DND-41 (cell line): ENCODE measurements around the gene CELA2A.
"Not testable (repeated sequence)": the region's sequence is repeated elsewhere in the genome, so short reads cannot be mapped to it uniquely, and the experiment has no call there.

Experiments
- ATAC-seq: fragments of 200-7000 bp; cut with Tn5 transposase; 3 replicates; pipeline ENCODE4 v1.9.1; 2021; ENCODE audit warnings: low read depth; ENCODE audit not compliant: insufficient read depth
- DNase-seq: peaks from one replicate; pipeline ENCODE4 v3.0.0-alpha.2; 2020
- H2AFZ ChIP-seq: 2 replicates; pipeline ENCODE4 v1.6.0; 2012; ENCODE audit warnings: low read depth, low read length
- H3K27ac ChIP-seq: 2 replicates; pipeline ENCODE4 v1.5.1; 2012; ENCODE audit warnings: low read length, inconsistent platforms
- H3K27me3 ChIP-seq: fragments of 200-600 bp; sonication (generic); 2 replicates; pipeline ENCODE4 v1.6.0; 2012; ENCODE audit warnings: low read length, mild to moderate bottlenecking, inconsistent platforms; ENCODE audit not compliant: insufficient read depth, poor library complexity
- H3K36me3 ChIP-seq: 2 replicates; pipeline ENCODE4 v1.5.1; 2012; ENCODE audit warnings: low read length, inconsistent platforms; ENCODE audit not compliant: insufficient read depth
- H3K4me1 ChIP-seq: 2 replicates; pipeline ENCODE4 v1.5.1; 2012; ENCODE audit warnings: mild to moderate bottlenecking, low read length; ENCODE audit not compliant: insufficient read depth
- H3K4me2 ChIP-seq: 2 replicates; pipeline ENCODE4 v1.6.0; 2012; ENCODE audit warnings: mild to moderate bottlenecking, moderate library complexity, low read length, inconsistent platforms; ENCODE audit not compliant: insufficient read depth
- H3K4me3 ChIP-seq, 2 experiments: fragments of 200-600 bp in 1 of 2; shearing (Covaris generic) in 1 of 2; 2 replicates each; pipeline ENCODE4 v1.5.1; 2012 to 2016; ENCODE audit warnings: inconsistent platforms in 2 of 2, low read length in 2 of 2, mild to moderate bottlenecking in 2 of 2, low read depth in 1 of 2, moderate library complexity in 1 of 2
- H3K79me2 ChIP-seq: 2 replicates; pipeline ENCODE4 v1.6.0; 2012; ENCODE audit warnings: low read length, inconsistent platforms; ENCODE audit not compliant: insufficient read depth
- H3K9ac ChIP-seq: 2 replicates; pipeline ENCODE4 v1.6.0; 2012; ENCODE audit warnings: low read depth, mild to moderate bottlenecking, inconsistent platforms, low read length, moderate library complexity
- H3K9me3 ChIP-seq: 2 replicates; pipeline ENCODE4 v1.5.1; 2012; ENCODE audit warnings: low read length, moderate library complexity, mild to moderate bottlenecking, inconsistent platforms; ENCODE audit not compliant: insufficient read depth, severe bottlenecking
- H4K20me1 ChIP-seq: 2 replicates; pipeline ENCODE4 v1.6.0; 2012; ENCODE audit warnings: low read length; ENCODE audit not compliant: insufficient read depth
- CTCF ChIP-seq: IDR thresholded peaks from 2 replicates; pipeline ENCODE4 v1.5.1; 2012; ENCODE audit warnings: borderline replicate concordance, low read length, moderate library complexity, mild to moderate bottlenecking; ENCODE audit not compliant: poor library complexity, severe bottlenecking; ENCODE audit errors: extremely low read depth
- EZH2 ChIP-seq: IDR thresholded peaks from 3 replicates; pipeline ENCODE4 v1.6.1; 2012; ENCODE audit warnings: borderline replicate concordance, low read depth, mild to moderate bottlenecking, moderate library complexity, low read length, inconsistent platforms; ENCODE audit not compliant: severe bottlenecking

The CELA2A gene

GRCh38 chr1:15455522-15455921 is 1.0 kb upstream of the CELA2A start:
- H3K79me2 ChIP-seq = no peaks in the 10 kb centered on the region
- H3K9ac ChIP-seq = no peak overlapping the region
- DNase-seq (no peak), ATAC-seq (no peak)
- H4K20me1 ChIP-seq = no peaks in the 10 kb centered on the region; the same call in 1 of the 2 replicates
- H3K4me3 ChIP-seq = no peak overlapping the region
- no peaks in the 10 kb centered on the region for H3K36me3 ChIP-seq
- no peaks in the 10 kb centered on the region for H3K9me3 ChIP-seq
- H2AFZ ChIP-seq = no peak overlapping the region
- H3K27me3 ChIP-seq = no peaks in the 10 kb centered on the region
- H3K4me1 ChIP-seq = no peaks in the 10 kb centered on the region
- TF ChIP-seq EZH2 (no peak), CTCF (no peak)
- no peak overlapping the region for H3K4me2 ChIP-seq
- H3K27ac ChIP-seq = no peak overlapping the region

DNA sequence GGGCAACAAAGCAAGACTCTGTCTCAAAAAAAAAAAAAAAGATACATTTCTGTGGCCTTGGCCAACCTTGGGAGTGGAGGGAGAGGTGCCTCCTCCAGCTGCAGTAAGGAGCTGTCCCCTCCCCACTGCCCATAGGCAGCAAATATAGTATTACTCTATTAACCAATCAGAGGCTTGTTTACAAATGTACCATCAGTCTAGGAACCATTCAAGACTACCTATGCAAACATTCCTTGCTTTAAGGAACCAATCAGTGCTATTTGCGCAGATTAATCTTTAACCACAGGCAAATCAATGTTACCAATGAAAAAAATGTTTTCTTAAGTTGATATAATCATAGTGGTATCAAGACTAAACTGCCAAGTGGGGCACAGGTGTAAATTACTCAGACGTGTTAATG is 1.1 kb downstream of the CELA2A start:
- DNase-seq (no peak), ATAC-seq (no peak)
- Histone ChIP-seq H3K27ac (no peak overlapping the region), H3K36me3 (no peaks in the 10 kb centered on the region), H3K27me3 (no peaks in the 10 kb centered on the region), H4K20me1 (no peaks in the 10 kb centered on the region), H3K79me2 (no peaks in the 10 kb centered on the region), H3K4me1 (no peaks in the 10 kb centered on the region), H3K9ac (no peak overlapping the region), H2AFZ (no peak overlapping the region), H3K4me3 (no peak overlapping the region), H3K4me2 (no peak overlapping the region), H3K9me3 (no peaks in the 10 kb centered on the region)
- TF ChIP-seq CTCF (no peak), EZH2 (no peak)

- not testable (repeated sequence) for H3K4me1 ChIP-seq, H2AFZ ChIP-seq, H3K9ac ChIP-seq, H3K36me3 ChIP-seq, H3K4me3 ChIP-seq, H3K9me3 ChIP-seq, ATAC-seq, H3K79me2 ChIP-seq, H3K4me2 ChIP-seq, DNase-seq, H4K20me1 ChIP-seq, H3K27ac ChIP-seq, H3K27me3 ChIP-seq
Observed at GRCh38 chr1:15458388-15458787, 1.9 kb downstream of the CELA2A start.

DNA sequence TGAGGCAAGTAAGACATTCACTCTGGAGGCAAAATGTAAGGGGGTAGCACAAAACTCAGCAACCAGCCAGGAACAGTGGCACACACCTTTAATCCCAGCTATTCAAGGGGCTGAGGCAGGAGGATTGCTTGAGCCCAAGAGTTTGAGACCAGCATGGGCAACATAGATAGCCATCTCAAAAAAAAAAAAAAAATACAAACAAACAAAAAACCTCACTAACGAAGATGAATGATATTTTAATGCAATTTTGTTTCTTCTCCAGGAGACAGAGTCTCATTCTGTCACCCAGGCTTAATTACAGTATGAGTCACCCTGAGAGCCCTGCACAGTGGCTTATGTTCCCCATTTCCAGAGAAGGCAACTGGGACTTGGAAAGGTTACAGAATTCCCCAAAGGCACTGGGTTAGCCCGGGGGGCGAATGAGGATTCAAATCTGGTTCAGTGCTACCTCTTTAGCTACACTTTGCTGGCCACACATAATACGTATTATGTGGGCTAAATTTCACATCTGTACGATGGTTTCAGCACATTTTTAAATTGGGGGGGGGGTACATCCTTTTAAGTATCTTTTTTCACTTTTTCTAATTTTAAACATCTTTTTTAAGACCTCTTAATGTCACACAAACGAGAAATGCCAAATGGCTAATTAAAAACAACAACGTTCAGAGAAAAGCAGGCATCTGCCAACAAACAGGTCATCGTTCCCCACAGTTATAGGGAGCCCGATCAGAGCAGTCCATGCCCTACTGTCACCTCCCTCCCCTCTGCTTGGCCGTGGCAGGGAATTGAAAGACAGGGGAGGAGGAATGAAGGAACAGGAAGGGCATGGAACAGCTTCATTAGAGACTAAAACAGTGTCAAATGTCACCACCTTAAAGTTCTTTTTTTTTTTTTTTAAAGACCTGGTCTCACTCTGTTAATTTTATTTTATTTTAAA is 3.5 kb downstream of the CELA2A start:
- H3K4me2 ChIP-seq = no peak overlapping the region
- no peak for DNase-seq

More for the DNA sequence above, 3.5 kb downstream of the CELA2A start:
- no peak overlapping the region for H3K27ac ChIP-seq
- no peak for ATAC-seq
- H4K20me1 ChIP-seq = no peaks in the 10 kb centered on the region
- no peaks in the 10 kb centered on the region for H3K4me1 ChIP-seq
- TF ChIP-seq CTCF (no peak), EZH2 (no peak)
- H3K79me2 ChIP-seq = no peaks in the 10 kb centered on the region
- no peak overlapping the region for H3K9ac ChIP-seq
- H2AFZ ChIP-seq = no peak overlapping the region
- H3K36me3 ChIP-seq = no peaks in the 10 kb centered on the region
- no peaks in the 10 kb centered on the region for H3K27me3 ChIP-seq
- H3K4me3 ChIP-seq = no peak overlapping the region
- no peaks in the 10 kb centered on the region for H3K9me3 ChIP-seq
